Ecto neural progenitor cell (in vitro differentiated cells): ENCODE measurements around the gene PSD4.

ENCODE experiments used
- DNase-seq: peaks from one replicate; pipeline ENCODE4 v3.0.0-alpha.2; 2018; ENCODE audit warnings: low spot score

The PSD4 gene

GRCh38 chr2:113184531-113185230 is 10.9 kb downstream of the PSD4 start:
- DNase-seq: no peak

- DNase-seq: no peak
Measured at GRCh38 chr2:113185664-113186432, 12.1 kb downstream of the PSD4 start.

DNA sequence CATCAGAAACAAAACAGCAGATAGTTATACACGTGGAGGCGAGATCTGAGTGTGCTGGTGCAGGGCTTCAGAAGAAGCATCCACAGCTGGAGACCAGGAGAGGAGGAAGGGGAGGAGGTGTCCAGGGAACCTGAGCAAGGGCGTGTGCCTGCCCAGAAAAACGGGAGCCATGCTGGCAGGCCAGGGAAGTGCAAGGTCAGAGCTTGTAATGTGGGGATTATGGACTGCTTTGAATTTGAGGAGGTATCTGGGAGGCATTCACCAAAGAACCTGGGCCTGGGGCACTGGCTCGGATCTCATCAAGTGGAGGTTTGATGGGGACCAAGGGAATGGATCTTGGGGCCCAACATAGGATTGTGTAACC is 12.6 kb downstream of the PSD4 start:
- DNase-seq: no peak

DNA sequence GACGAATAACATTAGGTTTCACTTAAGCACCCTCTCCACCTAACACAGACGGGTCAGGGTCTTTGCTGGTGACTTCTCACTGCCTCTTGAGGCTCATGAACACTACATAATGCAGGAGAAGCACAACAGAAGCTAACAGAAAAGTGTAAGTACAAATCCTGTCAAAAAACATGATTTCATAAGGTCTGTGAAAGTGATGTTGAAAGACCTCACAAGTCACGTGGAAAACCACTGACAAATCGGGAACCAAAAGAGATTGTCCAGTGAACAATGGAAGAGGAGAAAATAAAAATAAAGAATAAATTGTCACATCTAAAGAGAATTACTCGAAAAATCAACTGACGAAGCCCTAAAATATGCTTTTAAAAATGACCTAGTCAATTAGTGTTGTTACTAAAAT is 14.0 kb downstream of the PSD4 start:
- no peak for DNase-seq

DNA sequence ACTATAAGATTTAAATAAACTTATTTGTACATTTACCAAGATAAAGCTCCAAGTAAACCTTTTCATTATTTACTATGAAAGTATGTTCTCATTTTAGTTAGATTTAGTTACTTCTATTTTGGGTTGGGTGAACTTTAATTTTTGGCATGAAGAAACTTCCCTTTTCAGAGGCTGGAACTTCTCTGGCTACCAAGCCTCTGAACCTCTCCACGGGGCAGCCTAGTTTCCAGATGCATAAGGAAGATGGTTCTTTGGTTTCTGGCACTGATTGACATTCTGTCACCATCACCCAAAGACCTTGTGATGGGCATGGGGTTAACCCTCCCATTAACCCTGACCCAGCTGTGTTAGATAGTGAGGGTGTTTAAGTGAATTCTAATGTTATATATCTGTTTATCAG is 17.1 kb downstream of the PSD4 start:
- DNase-seq: no peak

- no peak for DNase-seq
Measured at GRCh38 chr2:113192459-113193100, 18.8 kb downstream of the PSD4 start.

DNA sequence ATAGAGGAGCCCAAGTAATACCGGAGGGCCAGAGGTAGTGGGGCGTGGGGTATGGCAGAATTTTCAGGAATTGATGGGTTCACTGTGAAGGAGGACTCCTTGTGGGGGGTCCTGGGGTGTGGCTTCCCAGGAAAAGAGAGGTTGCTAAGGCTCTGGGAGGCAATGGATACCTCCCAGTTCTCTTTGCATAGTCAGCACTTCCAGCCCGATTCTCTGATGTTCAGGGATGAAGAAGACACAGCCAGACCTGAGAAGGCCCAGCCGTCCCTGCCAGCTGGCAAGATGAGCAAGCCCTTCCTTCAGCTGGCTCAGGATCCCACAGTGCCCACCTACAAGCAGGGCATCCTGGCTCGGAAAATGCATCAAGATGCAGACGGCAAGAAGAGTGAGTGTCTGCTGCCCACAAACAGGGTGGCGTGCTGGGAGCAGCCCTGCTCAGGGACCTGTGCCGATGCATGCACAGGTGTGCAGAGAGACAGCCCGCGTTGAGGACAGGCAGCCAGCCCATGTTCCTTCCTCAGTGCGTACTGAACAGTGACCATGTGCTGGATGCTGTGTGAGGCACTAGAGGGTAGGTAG is 22.2 kb downstream of the PSD4 start:
- no peak for DNase-seq

DNA sequence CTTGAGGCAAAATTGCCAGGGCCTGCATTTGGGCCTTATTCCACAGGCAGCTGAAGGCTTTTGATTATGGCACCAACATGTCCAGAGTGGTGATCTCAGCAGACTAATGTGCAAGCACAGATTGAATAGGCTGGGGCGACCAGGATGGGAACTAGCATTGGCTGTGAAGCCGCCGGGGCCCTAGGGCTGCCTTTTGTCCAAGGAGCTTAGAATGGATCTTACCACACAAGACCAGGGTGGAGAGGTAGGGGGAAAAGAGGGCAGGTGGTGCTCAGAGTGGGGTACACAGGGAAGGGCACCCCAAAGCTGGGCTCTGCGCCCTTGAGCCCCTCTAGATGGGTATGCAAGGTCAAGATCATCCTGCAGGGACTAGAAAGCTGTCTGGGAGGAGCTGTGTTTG is 23.1 kb downstream of the PSD4 start:
- DNase-seq: no peak

GRCh38 chr2:113197347-113198047 is 23.7 kb downstream of the PSD4 start:
- DNase-seq: no peak

- no peak for DNase-seq
Measured at GRCh38 chr2:113198048-113198789, 24.4 kb downstream of the PSD4 start.

DNA sequence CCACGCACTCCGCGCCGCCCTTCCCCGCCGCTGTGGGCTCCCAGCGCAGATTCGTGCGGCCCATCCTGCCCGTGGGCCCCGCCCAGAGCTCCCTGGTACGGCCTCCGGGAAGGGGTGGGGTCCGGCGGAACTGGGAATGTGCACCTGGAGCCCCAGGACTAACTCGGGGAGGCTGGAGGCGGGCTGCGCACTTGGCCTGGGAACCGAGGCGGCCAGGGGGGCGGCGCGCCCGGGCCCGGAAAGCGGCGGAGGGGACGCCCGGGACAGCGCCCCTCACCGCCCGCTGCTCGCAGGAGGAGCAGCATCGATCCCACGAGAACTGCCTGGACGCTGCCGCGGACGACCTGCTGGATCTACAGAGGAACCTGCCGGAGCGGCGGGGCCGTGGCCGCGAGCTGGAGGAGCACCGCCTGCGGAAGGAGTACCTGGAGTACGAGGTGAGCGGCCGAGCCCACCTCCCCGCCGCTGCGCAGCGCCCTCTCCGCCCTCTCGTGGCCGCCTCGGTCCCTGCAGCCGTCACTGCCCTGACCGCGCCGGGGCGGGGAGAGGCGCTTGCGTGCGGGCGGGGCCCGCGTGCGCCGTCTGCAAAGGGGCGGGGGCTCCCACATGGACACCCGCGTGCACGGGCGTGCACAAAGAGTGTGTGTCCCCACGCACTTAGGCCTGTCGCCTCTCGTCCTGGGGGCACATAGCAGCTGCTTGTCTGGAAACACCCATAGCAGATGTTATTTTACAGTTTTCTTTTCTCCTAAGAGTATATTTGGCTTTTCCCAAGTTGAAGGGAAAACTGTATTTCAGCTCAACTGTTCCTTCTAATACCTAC is 25.2 kb downstream of the PSD4 start:
- DNase-seq: peak; percentile 91

DNA sequence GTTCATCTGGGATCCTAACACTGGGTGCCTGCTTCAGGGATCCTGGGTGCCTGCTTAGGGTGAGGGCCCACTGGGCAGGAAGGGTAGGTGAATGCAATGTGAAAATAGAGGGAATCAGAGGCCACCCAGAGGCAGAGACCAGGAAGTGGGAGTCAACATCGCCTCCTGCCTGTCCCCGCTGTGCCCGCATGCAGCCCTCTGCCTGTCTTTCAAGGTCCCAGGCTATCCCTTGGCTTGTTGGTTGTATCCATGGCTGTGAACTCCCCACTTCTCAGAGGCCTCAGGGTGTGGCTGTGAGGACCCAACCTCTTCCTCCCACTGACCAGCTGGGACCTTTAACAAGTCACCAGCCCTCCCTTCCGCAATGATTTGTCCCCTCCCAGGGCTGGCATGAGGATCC is 26.5 kb downstream of the PSD4 start:
- no peak for DNase-seq

DNA sequence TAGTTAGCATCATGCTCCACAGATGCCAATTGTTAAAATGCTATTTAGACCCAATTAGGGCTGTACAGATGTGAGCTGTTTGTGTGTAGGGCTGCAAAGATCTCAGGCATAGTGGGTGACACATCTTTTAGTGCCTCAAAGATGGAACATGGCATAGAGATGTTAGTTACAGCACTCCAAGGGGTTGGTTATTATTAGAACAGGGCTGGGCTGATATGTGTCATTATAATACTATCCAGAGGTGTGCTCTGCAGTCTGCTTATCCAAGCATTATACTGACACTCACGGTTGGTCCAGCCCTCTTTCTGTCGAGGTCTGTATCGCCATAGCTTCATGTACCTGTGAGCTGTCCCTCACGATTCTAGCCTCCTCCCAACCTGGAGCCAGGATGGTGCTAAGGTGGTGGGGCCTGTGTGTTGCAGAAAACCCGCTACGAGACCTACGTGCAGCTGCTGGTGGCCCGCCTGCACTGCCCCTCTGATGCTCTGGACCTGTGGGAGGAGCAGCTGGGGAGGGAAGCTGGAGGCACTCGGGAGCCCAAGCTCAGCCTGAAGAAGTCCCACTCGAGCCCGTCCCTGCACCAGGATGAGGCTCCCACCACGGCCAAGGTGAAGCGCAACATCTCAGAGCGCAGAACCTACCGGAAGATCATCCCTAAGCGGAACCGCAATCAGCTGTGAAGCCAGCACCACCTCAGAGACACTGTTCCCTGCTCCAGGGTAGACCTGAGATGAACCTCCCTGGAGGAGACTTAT is 27.1 kb downstream of the PSD4 start:
- DNase-seq: no peak

GRCh38 chr2:113201496-113202304 is 27.9 kb downstream of the PSD4 start:
- no peak for DNase-seq

DNA sequence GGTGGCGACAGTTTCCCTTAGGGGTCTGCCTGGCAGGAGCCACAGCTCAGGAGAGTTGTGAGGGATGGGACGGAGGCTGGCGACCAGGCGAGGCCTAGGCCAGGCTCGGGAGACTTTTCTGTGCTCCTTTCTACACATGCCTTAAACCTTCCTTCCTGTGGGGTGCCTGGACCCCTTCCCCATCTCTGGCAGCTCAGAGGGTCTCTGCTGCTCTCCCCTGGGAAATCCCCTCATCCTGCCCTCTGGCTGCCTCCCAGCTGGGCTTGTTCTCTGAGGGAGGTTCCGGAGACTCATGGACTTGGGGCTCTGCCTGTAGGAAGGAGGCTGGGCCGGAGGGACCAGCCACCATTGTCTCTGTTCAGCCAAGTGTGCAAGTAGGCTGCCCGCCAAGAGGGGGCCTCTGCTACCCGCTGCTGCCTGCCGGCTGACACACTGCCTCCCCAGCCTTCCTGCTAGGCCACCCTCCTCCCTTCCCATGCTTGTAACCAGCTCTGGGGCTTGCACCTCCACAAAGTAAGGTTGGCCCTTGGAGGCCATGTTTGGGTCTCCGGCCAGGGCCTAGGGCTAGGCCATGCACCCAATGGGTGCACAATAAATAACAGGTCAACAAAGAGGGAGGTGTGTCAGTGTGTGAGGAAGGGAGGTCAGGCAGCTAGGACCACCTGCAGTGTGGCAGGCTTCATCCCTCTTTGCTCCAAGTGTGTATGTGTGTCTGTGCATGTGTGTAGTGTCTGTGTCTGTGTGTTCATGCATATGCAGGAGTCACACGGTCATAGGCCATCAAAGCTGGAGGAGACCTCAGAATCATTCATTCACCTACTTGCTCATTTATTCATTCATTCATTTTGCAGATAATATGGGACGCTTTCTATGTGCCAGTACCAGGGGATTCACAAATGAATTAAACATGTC is 28.8 kb downstream of the PSD4 start:
- DNase-seq: peak; percentile 63

- no peak for DNase-seq
Measured at GRCh38 chr2:113203217-113203530, 29.4 kb downstream of the PSD4 start.

- peak; percentile 84 for DNase-seq
Measured at GRCh38 chr2:113203901-113204519, 30.2 kb downstream of the PSD4 start.

DNA sequence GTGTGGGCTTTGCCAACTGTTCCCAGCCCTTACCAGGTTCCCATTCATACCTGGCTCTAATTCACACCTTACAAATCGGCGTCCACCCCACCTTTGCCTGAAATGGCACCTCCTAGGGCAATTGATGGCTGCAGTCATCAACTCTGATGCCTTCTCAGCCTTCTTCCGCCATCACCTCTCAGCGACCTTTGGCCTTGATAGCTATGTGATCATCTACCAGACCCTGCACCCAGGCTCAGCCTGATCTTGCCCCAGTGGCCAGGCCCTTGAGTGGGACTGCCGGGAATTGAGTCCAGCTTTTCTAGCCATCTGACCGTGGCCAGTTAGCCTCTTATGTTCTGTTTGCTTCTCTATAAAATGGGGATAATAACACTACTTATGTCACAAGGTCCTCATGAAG is 32.5 kb downstream of the PSD4 start:
- no peak for DNase-seq
